Fibroblast of skin of abdomen (primary cell): Measurements from ENCODE around the gene MYOZ2.
"Not testable (repeated sequence)": the region's sequence is repeated elsewhere in the genome, so short reads cannot be mapped to it uniquely, and the experiment has no call there.

Experiments
- DNase-seq: peaks from one replicate; pipeline ENCODE4 v3.0.0-alpha.2; 2013

The MYOZ2 gene

GRCh38 chr4:119128148-119128547 lies 7.5 kb upstream of the MYOZ2 start:
- DNase-seq = no peak

GRCh38 chr4:119130365-119131065 lies 5.1 kb upstream of the MYOZ2 start:
- DNase-seq = no peak

GRCh38 chr4:119131164-119131563 lies 4.5 kb upstream of the MYOZ2 start:
- no peak for DNase-seq

- DNase-seq = peak; percentile 25
These were observed 3.3 kb upstream of the MYOZ2 start for GRCh38 chr4:119132306-119132705.

GRCh38 chr4:119136546-119136945 lies 914 bp downstream of the MYOZ2 start:
- DNase-seq = peak; percentile 27

GRCh38 chr4:119138046-119138445 lies 2.4 kb downstream of the MYOZ2 start:
- peak; percentile 57 for DNase-seq

- no peak for DNase-seq
These were observed 3.7 kb downstream of the MYOZ2 start for GRCh38 chr4:119139311-119139710.

- DNase-seq = no peak
These were observed 4.2 kb downstream of the MYOZ2 start for GRCh38 chr4:119139822-119140252.

GRCh38 chr4:119141283-119141682 lies 5.7 kb downstream of the MYOZ2 start:
- not testable (repeated sequence) for DNase-seq

GRCh38 chr4:119142833-119143232 lies 7.2 kb downstream of the MYOZ2 start:
- no peak for DNase-seq

- not testable (repeated sequence) for DNase-seq
These were observed 7.7 kb downstream of the MYOZ2 start for GRCh38 chr4:119143341-119143740.

GRCh38 chr4:119149110-119149509 lies 13.5 kb downstream of the MYOZ2 start:
- no peak for DNase-seq

- no peak for DNase-seq
These were observed 15.5 kb downstream of the MYOZ2 start for GRCh38 chr4:119151161-119151560.

GRCh38 chr4:119152741-119153140 lies 17.1 kb downstream of the MYOZ2 start:
- DNase-seq = no peak

- DNase-seq = no peak
These were observed 26.5 kb downstream of the MYOZ2 start for GRCh38 chr4:119162174-119162573.

GRCh38 chr4:119165767-119166166 lies 30.1 kb downstream of the MYOZ2 start:
- DNase-seq = no peak

GRCh38 chr4:119170195-119170594 lies 34.6 kb downstream of the MYOZ2 start:
- no peak for DNase-seq

- DNase-seq = no peak
These were observed 36.6 kb downstream of the MYOZ2 start for GRCh38 chr4:119172223-119172622.

GRCh38 chr4:119173729-119174361 lies 38.2 kb downstream of the MYOZ2 start:
- not testable (repeated sequence) for DNase-seq

- no peak for DNase-seq
These were observed 43.4 kb downstream of the MYOZ2 start for GRCh38 chr4:119179011-119179410.

GRCh38 chr4:119184128-119184527 lies 48.5 kb downstream of the MYOZ2 start:
- no peak for DNase-seq

- DNase-seq = no peak
These were observed 54.0 kb downstream of the MYOZ2 start for GRCh38 chr4:119189638-119190037.

- no peak for DNase-seq
These were observed 54.7 kb downstream of the MYOZ2 start for GRCh38 chr4:119190354-119190753.

GRCh38 chr4:119191505-119191904 lies 55.9 kb downstream of the MYOZ2 start:
- no peak for DNase-seq
